WTC11 (cell line): ENCODE measurements around the gene KSR1. TPM values are rescaled to one million over a fixed set of nuclear protein-coding genes. Genes with fewer than 3 reads are reported as not detected.

ENCODE experiments used
- ATAC-seq: fragments of 200-7000 bp; cut with Tn5 transposase; 2 replicates; pipeline ENCODE4 v1.10.0; 2021; ENCODE audit warnings: mild to moderate bottlenecking, moderate library complexity
- CTCF ChIA-PET: fragments of 300-600 bp; sonication (Branson Sonifier 250); formaldehyde crosslinking; loops from one replicate; lab custom pipeline; 2021; ENCODE audit warnings: antibody characterized with exemption; lab: Charles Lee
- POLR2A ChIA-PET: fragments of 350-600 bp; sonication (Branson Sonifier 250); formaldehyde crosslinking; loops from one replicate; lab custom pipeline; 2021; ENCODE audit warnings: antibody characterized with exemption; lab: Charles Lee
- DNase-seq: peaks from one replicate; pipeline ENCODE4 v3.0.0; 2021; ENCODE audit warnings: low spot score
- H3K27ac Mint-ChIP-seq: 2 replicates; pipeline ENCODE4 v1.8.0; 2021; ENCODE audit warnings: mixed read lengths
- H3K27me3 Mint-ChIP-seq: 2 replicates; pipeline ENCODE4 v1.8.0; 2021; ENCODE audit warnings: low read depth, mild to moderate bottlenecking, moderate library complexity, mixed read lengths
- H3K36me3 Mint-ChIP-seq: 2 replicates; pipeline ENCODE4 v1.8.0; 2021; ENCODE audit warnings: mixed read lengths
- H3K4me1 Mint-ChIP-seq: 2 replicates; pipeline ENCODE4 v1.8.0; 2022; ENCODE audit warnings: mixed read lengths
- H3K4me3 Mint-ChIP-seq: 2 replicates; pipeline ENCODE4 v1.8.0; 2021; ENCODE audit warnings: mild to moderate bottlenecking, moderate library complexity, mixed read lengths
- H3K9me3 Mint-ChIP-seq: 2 replicates; pipeline ENCODE4 v1.8.0; 2021; ENCODE audit warnings: mixed read lengths
- ARID4B ChIP-seq: sonication (generic); formaldehyde crosslinking; IDR thresholded peaks from 2 replicates; pipeline ENCODE4 v1.8.0; 2023; ENCODE audit warnings: missing genetic modification reagents, mild to moderate bottlenecking, borderline replicate concordance
- CBFB ChIP-seq: sonication (generic); formaldehyde crosslinking; IDR thresholded peaks from 2 replicates; pipeline ENCODE4 v1.8.1; 2022; ENCODE audit warnings: mild to moderate bottlenecking, low read depth, missing genetic modification reagents
- CDX4 ChIP-seq: fragments of 250-450 bp; sonication (Bioruptor Pico); IDR thresholded peaks from 2 replicates; pipeline ENCODE4 v1.9.0; 2021; ENCODE audit warnings: moderate library complexity, mild to moderate bottlenecking, inconsistent platforms, borderline replicate concordance
- CREB1 ChIP-seq: sonication (generic); formaldehyde crosslinking; IDR thresholded peaks from 2 replicates; pipeline ENCODE4 v1.8.0; 2023; ENCODE audit warnings: mild to moderate bottlenecking, missing genetic modification reagents
- ERG ChIP-seq: fragments of 250-450 bp; sonication (Bioruptor Pico); IDR thresholded peaks from 2 replicates; pipeline ENCODE4 v1.8.0; 2021; ENCODE audit warnings: mild to moderate bottlenecking
- ESRRA ChIP-seq: sonication (generic); formaldehyde crosslinking; IDR thresholded peaks from 2 replicates; pipeline ENCODE4 v1.8.1; 2022; ENCODE audit warnings: mild to moderate bottlenecking, missing genetic modification reagents, borderline replicate concordance
- IRF1 ChIP-seq: sonication (generic); formaldehyde crosslinking; IDR thresholded peaks from 2 replicates; pipeline ENCODE4 v1.8.0; 2023; ENCODE audit warnings: missing genetic modification reagents
- KAT7 ChIP-seq: sonication (generic); formaldehyde crosslinking; IDR thresholded peaks from 2 replicates; pipeline ENCODE4 v1.8.1; 2023; ENCODE audit warnings: missing genetic modification reagents, mild to moderate bottlenecking, borderline replicate concordance
- MLX ChIP-seq: sonication (generic); formaldehyde crosslinking; IDR thresholded peaks from 2 replicates; pipeline ENCODE4 v1.8.1; 2023; ENCODE audit warnings: mild to moderate bottlenecking, missing genetic modification reagents, moderate library complexity
- MYBL2 ChIP-seq: sonication (generic); formaldehyde crosslinking; IDR thresholded peaks from 2 replicates; pipeline ENCODE4 v1.8.1; 2023; ENCODE audit warnings: mild to moderate bottlenecking, moderate library complexity, missing genetic modification reagents
- NR2C2 ChIP-seq: sonication (generic); formaldehyde crosslinking; IDR thresholded peaks from 2 replicates; pipeline ENCODE4 v1.8.0; 2022; ENCODE audit warnings: mild to moderate bottlenecking, missing genetic modification reagents
- PRDM15 ChIP-seq: sonication (generic); formaldehyde crosslinking; IDR thresholded peaks from 2 replicates; pipeline ENCODE4 v1.8.0; 2022; ENCODE audit warnings: missing genetic modification reagents
- TEAD1 ChIP-seq: sonication (generic); formaldehyde crosslinking; IDR thresholded peaks from 2 replicates; pipeline ENCODE4 v1.8.0; 2022; ENCODE audit warnings: mild to moderate bottlenecking, missing genetic modification reagents
- ZBTB43 ChIP-seq: sonication (generic); formaldehyde crosslinking; IDR thresholded peaks from 2 replicates; pipeline ENCODE4 v1.8.1; 2023; ENCODE audit warnings: mild to moderate bottlenecking, missing genetic modification reagents
- ZMAT4 ChIP-seq: fragments of 250-450 bp; sonication (Bioruptor Pico); IDR thresholded peaks from 2 replicates; pipeline ENCODE4 v1.9.0; 2021; ENCODE audit warnings: mild to moderate bottlenecking
- ZNF232 ChIP-seq: sonication (generic); formaldehyde crosslinking; IDR thresholded peaks from 2 replicates; pipeline ENCODE4 v1.8.0; 2022; ENCODE audit warnings: mild to moderate bottlenecking, missing genetic modification reagents
- ZNF396 ChIP-seq: fragments of 250-450 bp; sonication (Bioruptor Pico); IDR thresholded peaks from 2 replicates; pipeline ENCODE4 v1.8.0; 2021; ENCODE audit warnings: mild to moderate bottlenecking, moderate library complexity, borderline replicate concordance
- ZNF423 ChIP-seq: fragments of 250-450 bp; sonication (Bioruptor Pico); IDR thresholded peaks from 2 replicates; pipeline ENCODE4 v2.1.2; 2022; ENCODE audit warnings: mild to moderate bottlenecking, moderate library complexity
- ZNF425 ChIP-seq: fragments of 250-450 bp; sonication (Bioruptor Pico); conservative IDR thresholded peaks from 2 replicates; pipeline ENCODE4 v1.9.0; 2021; ENCODE audit warnings: mild to moderate bottlenecking
- total RNA-seq: library from RNA; stranded (reverse); gene quantifications from 3 replicates; pipeline ENCODE4 v1.2.3, GENCODE V29; 2021

KSR1 gene
- total RNA-seq, 1 experiment from 2014 or later, result 45.5 TPM

GRCh38 chr17:27618417-27618816 lies 162.2 kb downstream of the KSR1 start:
- TF ChIP-seq ERG (no peak), KAT7 (CRISPR knock-in tag) (no peak), CBFB (CRISPR knock-in tag) (no peak), ZNF425 (CRISPR knock-in tag) (no peak), ZNF396 (CRISPR knock-in tag) (no peak)
- Mint-ChIP-seq H3K36me3 (peaks cover 16% of the 10 kb centered on the region), H3K4me1 (no peaks in the 10 kb centered on the region), H3K27ac (no peak overlapping the region), H3K27me3 (no peaks in the 10 kb centered on the region), H3K9me3 (no peaks in the 10 kb centered on the region), H3K4me3 (no peak overlapping the region)
- POLR2A ChIA-PET, result interaction anchor here (0.7 kb wide), 1 partner anchor 1352 kb away, joined by 5 read pairs; no protein-coding TSS in a partner anchor
- ATAC-seq, result no peak
- no peak for DNase-seq
- CTCF ChIA-PET, result interaction anchor here (2.2 kb wide), 1 partner anchor 15 kb away, joined by 10 read pairs; no protein-coding TSS in a partner anchor

- no peak for ATAC-seq
- no peak for DNase-seq
- H3K9me3 Mint-ChIP-seq, result no peaks in the 10 kb centered on the region
- peak overlapping the region; percentile 3; the same call in 1 of the 2 replicates for H3K27ac Mint-ChIP-seq
- ChIA-PET POLR2A (no interaction called here), CTCF (interaction anchor here (0.8 to 1.7 kb wide), 4 partner anchors 11 to 34 kb away, joined by 3 to 5 read pairs (median 4); no protein-coding TSS in a partner anchor)
- no peak overlapping the region for H3K4me3 Mint-ChIP-seq
- H3K4me1 Mint-ChIP-seq, result no peaks in the 10 kb centered on the region
- peaks cover 19% of the 10 kb centered on the region for H3K36me3 Mint-ChIP-seq
- no peaks in the 10 kb centered on the region for H3K27me3 Mint-ChIP-seq
- TF ChIP-seq MYBL2 (CRISPR knock-in tag) (no peak), ZMAT4 (no peak), CDX4 (CRISPR knock-in tag) (no peak), ZNF423 (no peak), ZBTB43 (CRISPR knock-in tag) (no peak), PRDM15 (CRISPR knock-in tag) (no peak), IRF1 (no peak), ZNF232 (no peak), ARID4B (no peak), CREB1 (CRISPR knock-in tag) (no peak), MLX (CRISPR knock-in tag) (no peak), NR2C2 (no peak), ESRRA (CRISPR knock-in tag) (no peak), TEAD1 (CRISPR knock-in tag) (no peak)
These were observed 164.5 kb downstream of the KSR1 start for GRCh38 chr17:27620721-27621120.
